H1 (cell line): ENCODE results near the gene KRTAP12-3. TPM values are rescaled to one million over a fixed set of nuclear protein-coding genes. Genes with fewer than 3 reads are reported as not detected.

Experiments
- CTCF ChIA-PET: fragments of 300-600 bp; sonication (Branson Sonifier 250); formaldehyde crosslinking; loops from one replicate; lab custom pipeline; 2021; ENCODE audit not compliant: partially characterized antibody; lab: Charles Lee
- POLR2A ChIA-PET: fragments of 300-600 bp; sonication (Branson Sonifier 250); formaldehyde crosslinking; loops from one replicate; lab custom pipeline; 2021; ENCODE audit warnings: inconsistent platforms; ENCODE audit not compliant: partially characterized antibody; lab: Charles Lee
- DNase-seq, 2 experiments: peaks; one replicate each; pipeline versions ENCODE4 v3.0.0 to v3.0.0-alpha.2; 2010 to 2022; ENCODE audit warnings: low spot score in 2 of 2, low read depth in 1 of 2, mixed read lengths in 1 of 2
- FAIRE-seq: peaks from 2 replicates; lab custom pipeline; 2011; peaks lifted over from hg19 to GRCh38; lab: Jason Lieb, UNC
- H2AFZ ChIP-seq: 2 replicates; pipeline ENCODE4 v1.8.1; 2012; ENCODE audit warnings: low read length, inconsistent platforms
- H2AK5ac ChIP-seq: 2 replicates; pipeline ENCODE4 v1.6.1; 2013; ENCODE audit warnings: low read depth, low read length
- H2BK120ac ChIP-seq: replicated peaks from 2 replicates; pipeline ENCODE3; 2013; ENCODE audit warnings: low read depth, low read length, inconsistent platforms
- H2BK12ac ChIP-seq: 2 replicates; pipeline ENCODE4 v1.6.1; 2013; ENCODE audit warnings: low read depth, low read length
- H2BK15ac ChIP-seq: 2 replicates; pipeline ENCODE4 v1.6.1; 2013; ENCODE audit warnings: low read length
- H2BK20ac ChIP-seq: 2 replicates; pipeline ENCODE4 v1.6.1; 2013; ENCODE audit warnings: low read length
- H2BK5ac ChIP-seq: 2 replicates; pipeline ENCODE4 v1.6.1; 2013; ENCODE audit warnings: low read depth, low read length
- H3K14ac ChIP-seq: 2 replicates; pipeline ENCODE4 v1.6.1; 2013; ENCODE audit warnings: inconsistent platforms; ENCODE audit not compliant: insufficient read length
- H3K18ac ChIP-seq: 2 replicates; pipeline ENCODE4 v1.6.1; 2013; ENCODE audit warnings: low read length; ENCODE audit errors: extremely low read depth
- H3K23ac ChIP-seq: 2 replicates; pipeline ENCODE4 v1.6.1; 2013; ENCODE audit warnings: inconsistent platforms; ENCODE audit not compliant: insufficient read length
- H3K23me2 ChIP-seq: 2 replicates; pipeline ENCODE4 v1.6.1; 2013; ENCODE audit warnings: low read depth, low read length
- H3K27ac ChIP-seq: 2 replicates; pipeline ENCODE4 v1.6.1; 2011; ENCODE audit warnings: low read depth, low read length, inconsistent platforms
- H3K27me3 ChIP-seq, 4 experiments: replicated peaks in 1 of 4; 1 replicate in 1 of 4; 2 replicates in 3 of 4; pipeline versions ENCODE4 v1.6.1 to v1.8.1; 2011 to 2013; ENCODE audit warnings: low read length in 3 of 4, mild to moderate bottlenecking in 3 of 4, inconsistent platforms in 2 of 4, mixed read lengths in 2 of 4, moderate library complexity in 1 of 4; ENCODE audit not compliant: control insufficient read depth in 3 of 4, insufficient read depth in 3 of 4; ENCODE audit errors: extremely low read depth in 1 of 4
- H3K36me3 ChIP-seq, 4 experiments: 2 replicates each; pipeline versions ENCODE4 v1.6.1 to v1.8.1; 2011 to 2013; ENCODE audit warnings: mild to moderate bottlenecking in 4 of 4, low read length in 3 of 4, moderate library complexity in 2 of 4, control low read depth in 1 of 4, inconsistent platforms in 1 of 4; ENCODE audit not compliant: insufficient read depth in 4 of 4, control insufficient read depth in 2 of 4
- H3K4ac ChIP-seq: replicated peaks from 2 replicates; pipeline ENCODE3; 2013; ENCODE audit warnings: low read length, low read depth, mixed read lengths, inconsistent platforms; ENCODE audit not compliant: insufficient read length
- H3K4me1 ChIP-seq, 4 experiments: replicated peaks in 1 of 4; 1 replicate in 1 of 4; 2 replicates in 3 of 4; pipeline versions ENCODE4 v1.6.1 to v1.8.1; 2011 to 2013; ENCODE audit warnings: low read length in 3 of 4, inconsistent platforms in 2 of 4, mixed read lengths in 1 of 4; ENCODE audit not compliant: insufficient read depth in 4 of 4, control insufficient read depth in 3 of 4
- H3K4me2 ChIP-seq, 2 experiments: 2 replicates each; pipeline versions ENCODE4 v1.6.1 to v1.8.1; 2011 to 2013; ENCODE audit warnings: low read depth in 2 of 2, low read length in 2 of 2, control low read depth in 1 of 2, inconsistent platforms in 1 of 2, mild to moderate bottlenecking in 1 of 2; ENCODE audit not compliant: insufficient read depth in 1 of 2
- H3K4me3 ChIP-seq, 4 experiments: fragments of 200-600, 300-600 bp in 1 of 4; sonication (generic), shearing (Covaris generic), sonication (Bioruptor Twin) in 1 of 4; 2 replicates each; pipeline versions ENCODE4 v1.5.1 to v1.8.1; 2011 to 2016; ENCODE audit warnings: low read length in 4 of 4, low read depth in 3 of 4, control low read depth in 2 of 4, inconsistent platforms in 2 of 4, mild to moderate bottlenecking in 2 of 4, mixed read lengths in 1 of 4, moderate library complexity in 1 of 4; ENCODE audit not compliant: insufficient read depth in 2 of 4; ENCODE audit errors: extremely low read depth in 1 of 4
- H3K56ac ChIP-seq: replicated peaks from 2 replicates; pipeline ENCODE3; 2013; ENCODE audit warnings: low read depth, mild to moderate bottlenecking, mixed read lengths, low read length, inconsistent platforms; ENCODE audit not compliant: insufficient read length
- H3K79me1 ChIP-seq: 2 replicates; pipeline ENCODE4 v1.6.1; 2013; ENCODE audit warnings: low read depth, low read length, control low read depth
- H3K79me2 ChIP-seq, 2 experiments: 2 replicates each; pipeline versions ENCODE4 v1.6.1 to v1.8.1; 2012 to 2013; ENCODE audit warnings: low read length in 2 of 2, mild to moderate bottlenecking in 2 of 2, inconsistent platforms in 1 of 2; ENCODE audit not compliant: insufficient read depth in 2 of 2, control insufficient read depth in 1 of 2
- H3K9ac ChIP-seq, 4 experiments: replicated peaks in 1 of 4; 1 replicate in 1 of 4; 2 replicates in 3 of 4; pipeline versions ENCODE4 v1.6.1 to v1.8.1; 2011 to 2013; ENCODE audit warnings: low read depth in 3 of 4, low read length in 3 of 4, control low read depth in 2 of 4, mild to moderate bottlenecking in 2 of 4, moderate library complexity in 2 of 4, inconsistent platforms in 1 of 4; ENCODE audit errors: extremely low read depth in 1 of 4
- H3K9me3 ChIP-seq, 2 experiments: 2 replicates each; pipeline versions ENCODE4 v1.6.1 to v1.8.1; 2012 to 2013; ENCODE audit warnings: mild to moderate bottlenecking in 2 of 2, moderate library complexity in 2 of 2, control low read depth in 1 of 2, inconsistent platforms in 1 of 2, low read depth in 1 of 2, low read length in 1 of 2, mixed read lengths in 1 of 2; ENCODE audit not compliant: insufficient read depth in 2 of 2
- H4K20me1 ChIP-seq, 2 experiments: replicated peaks in 1 of 2; 2 replicates each; pipeline versions ENCODE3 to v1.8.1; 2011 to 2013; ENCODE audit warnings: inconsistent platforms in 2 of 2, low read length in 2 of 2, mild to moderate bottlenecking in 1 of 2; ENCODE audit not compliant: insufficient read depth in 2 of 2, control insufficient read depth in 1 of 2
- H4K5ac ChIP-seq: 2 replicates; pipeline ENCODE4 v1.6.1; 2013; ENCODE audit warnings: low read length, low read depth, mixed read lengths, inconsistent platforms; ENCODE audit not compliant: insufficient read length
- H4K8ac ChIP-seq: 2 replicates; pipeline ENCODE4 v1.8.0; 2013; ENCODE audit warnings: mild to moderate bottlenecking, moderate library complexity, low read length, inconsistent platforms; ENCODE audit not compliant: insufficient read depth; ENCODE audit errors: extremely low read depth
- H4K91ac ChIP-seq: replicated peaks from 2 replicates; pipeline ENCODE3; 2013; ENCODE audit warnings: low read length, mixed read lengths, inconsistent platforms; ENCODE audit not compliant: insufficient read length
- KDM4A ChIP-seq: IDR thresholded peaks from one replicate; pipeline ENCODE4 v1.7.1; 2012; ENCODE audit warnings: low read depth, mild to moderate bottlenecking, moderate library complexity, low read length, inconsistent platforms; ENCODE audit not compliant: severe bottlenecking
- RAD21 ChIP-seq, 2 experiments: IDR thresholded peaks in 1 of 2; conservative IDR thresholded peaks in 1 of 2; 2 replicates each; pipeline ENCODE4 v1.6.1; 2011; ENCODE audit warnings: low read depth in 2 of 2, low read length in 2 of 2, improper control_type of control experiment in 1 of 2, inconsistent platforms in 1 of 2, mild to moderate bottlenecking in 1 of 2, moderate library complexity in 1 of 2
- WGBS, 2 experiments: shearing (Covaris generic) in 1 of 2; methylation state at CpG; one replicate each; pipeline versions ENCODE4 v1.1.6 to v1.1.7; 2013 to 2015; ENCODE audit warnings: low lambda C conversion rate in 2 of 2, mixed read lengths in 2 of 2, inconsistent platforms in 1 of 2, low coverage in 1 of 2, missing lambda C conversion rate in 1 of 2; ENCODE audit not compliant: insufficient replicate concordance in 2 of 2, insufficient coverage in 1 of 2, insufficient read length in 1 of 2; ENCODE audit errors: extremely low coverage in 1 of 2, missing lambda C conversion rate in 1 of 2; 5-methylcytosine and 5-hydroxymethylcytosine counted together
- polyA plus RNA-seq, 7 experiments: library from polyadenylated mRNA; depleted of rRNA in 3 of 7; stranded (reverse) in 5 of 7; unstranded in 2 of 7; fragments of >200 nt in 5 of 7; fragments of 200-250 nt in 2 of 7; gene quantifications; 1 replicate in 5 of 7; 2 replicates in 1 of 7; 4 replicates in 1 of 7; pipeline versions ENCODE4 v1.2.1 to v1.2.3, GENCODE V29; 2011 to 2013; ENCODE audit warnings: missing spikeins in 2 of 7, mixed read lengths in 2 of 7
- total RNA-seq: library from RNA; stranded (reverse); fragmentation: NEBNext Ultra II Directional; extraction: Animal tissue kit (Norgen Biotek cat#: 25700); gene quantifications from 2 replicates; pipeline ENCODE4 v1.2.1, GENCODE V29; 2021
- TF ChIP-seq, protein P1 (sequence below), 3 experiments: IDR thresholded peaks; 1 replicate in 2 of 3; 2 replicates in 1 of 3; pipeline versions ENCODE4 v1.5.1 to v1.6.1; 2011; ENCODE audit warnings: low read length in 3 of 3, mild to moderate bottlenecking in 3 of 3, inconsistent platforms in 2 of 3, low read depth in 1 of 3, moderate library complexity in 1 of 3; ENCODE audit not compliant: insufficient read depth in 1 of 3; ENCODE audit errors: control extremely low read depth in 1 of 3

The KRTAP12-3 gene
- total and polyA plus RNA-seq, 2 of the 8 experiments (the other 6 are each of a cell fraction or from before 2014, with no cell fraction given) = not detected

DNA sequence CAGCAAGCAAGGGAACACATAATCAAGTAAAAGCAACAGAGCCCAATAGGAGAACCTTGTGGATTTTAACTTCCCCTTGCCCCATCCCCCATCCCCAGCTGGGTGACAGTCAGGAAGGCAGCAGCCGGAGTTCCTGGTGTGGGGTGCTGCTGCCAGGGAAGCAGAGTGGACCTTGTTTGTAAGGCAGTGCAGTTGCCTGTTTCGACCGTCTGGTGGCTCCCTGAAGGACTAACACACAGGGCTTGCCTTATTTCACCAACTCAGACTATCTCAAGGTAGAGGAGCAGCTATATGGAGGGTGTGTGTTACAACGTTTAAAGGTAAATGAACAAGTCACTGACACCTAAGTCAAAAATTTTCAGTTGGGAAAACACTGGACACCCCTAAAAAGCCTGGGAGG lies 39.2 kb upstream of the KRTAP12-3 start:
- Histone ChIP-seq H3K4ac (no peak overlapping the region), H2AK5ac (no peak overlapping the region), H2BK20ac (no peak overlapping the region), H2AFZ (no peak overlapping the region), H3K79me1 (no peaks in the 10 kb centered on the region; the same call in 1 of the 2 replicates), H3K23ac (no peak overlapping the region), H4K20me1 (peaks cover 0 to 1% of the 10 kb centered on the region in 2 experiments), H3K56ac (no peak overlapping the region), H2BK5ac (no peak overlapping the region), H3K27me3 (no peaks in the 10 kb centered on the region), H3K4me2 (no peak overlapping the region), H3K36me3 (no peaks in the 10 kb centered on the region), H4K91ac (no peak overlapping the region), H3K14ac (no peak overlapping the region), H3K18ac (no peak overlapping the region), H2BK120ac (no peak overlapping the region), H2BK12ac (no peak overlapping the region), H3K4me1 (peaks cover 0 to 6% (median 2%) of the 10 kb centered on the region in 4 experiments; a peak in 4 of 7 replicates), H3K4me3 (no peak overlapping the region), H3K79me2 (no peaks in the 10 kb centered on the region), H2BK15ac (no peak overlapping the region), H4K8ac (no peak overlapping the region), H3K9me3 (peaks cover 7 to 9% of the 10 kb centered on the region in 2 experiments), H4K5ac (no peak overlapping the region), H3K27ac (no peak overlapping the region), H3K9ac (no peak overlapping the region), H3K23me2 (no peaks in the 10 kb centered on the region)
- ChIA-PET POLR2A (interaction anchor here (1.4 kb wide), 1 partner anchor 16 kb away, joined by 4 read pairs; no protein-coding TSS in a partner anchor), CTCF (interaction anchor here (0.6 to 4.0 kb wide), 27 partner anchors 9 to 183 kb away, joined by 3 to 16 read pairs (median 4); partner anchors contain the start of genes KRTAP10-11, KRTAP10-3, KRTAP10-7 and KRTAP10-9)
- WGBS, 2 experiments = 44% methylated on average over 4 of the region's 4 CpGs; no CpG with 5 or more reads in 1 of the 2 experiments
- FAIRE-seq = no peak
- TF ChIP-seq RAD21 (IDR thresholded peaks at IDR 0.05 in 1 of 2, conservative IDR thresholded peaks at IDR 0.05 in 1 of 2; ENCODE audit: low read depth in 2 of 2, low read length in 2 of 2) = peak; percentile 52 to 62; a peak in 3 of 4 replicates
- no peak for TF ChIP-seq KDM4A
- TF ChIP-seq, protein P1, sequence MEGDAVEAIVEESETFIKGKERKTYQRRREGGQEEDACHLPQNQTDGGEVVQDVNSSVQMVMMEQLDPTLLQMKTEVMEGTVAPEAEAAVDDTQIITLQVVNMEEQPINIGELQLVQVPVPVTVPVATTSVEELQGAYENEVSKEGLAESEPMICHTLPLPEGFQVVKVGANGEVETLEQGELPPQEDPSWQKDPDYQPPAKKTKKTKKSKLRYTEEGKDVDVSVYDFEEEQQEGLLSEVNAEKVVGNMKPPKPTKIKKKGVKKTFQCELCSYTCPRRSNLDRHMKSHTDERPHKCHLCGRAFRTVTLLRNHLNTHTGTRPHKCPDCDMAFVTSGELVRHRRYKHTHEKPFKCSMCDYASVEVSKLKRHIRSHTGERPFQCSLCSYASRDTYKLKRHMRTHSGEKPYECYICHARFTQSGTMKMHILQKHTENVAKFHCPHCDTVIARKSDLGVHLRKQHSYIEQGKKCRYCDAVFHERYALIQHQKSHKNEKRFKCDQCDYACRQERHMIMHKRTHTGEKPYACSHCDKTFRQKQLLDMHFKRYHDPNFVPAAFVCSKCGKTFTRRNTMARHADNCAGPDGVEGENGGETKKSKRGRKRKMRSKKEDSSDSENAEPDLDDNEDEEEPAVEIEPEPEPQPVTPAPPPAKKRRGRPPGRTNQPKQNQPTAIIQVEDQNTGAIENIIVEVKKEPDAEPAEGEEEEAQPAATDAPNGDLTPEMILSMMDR (IDR thresholded peaks at IDR 0.05; ENCODE audit: control extremely low read depth in 1 of 3, insufficient read depth in 1 of 3, low read depth in 1 of 3, low read length in 3 of 3) = peak; percentile 58 to 69 (median 67)
- peak in 1 of 2 experiments; percentile 50 for DNase-seq
